Measurements from ENCODE around the gene NFAT5. TPM values are rescaled to one million over a fixed set of nuclear protein-coding genes. Genes with fewer than 3 reads are reported as not detected.
A peak's percentile ranks its signal among the peaks of the same experiment; 100 is the strongest.
"Not testable (repeated sequence)": the region's sequence is repeated elsewhere in the genome, so short reads cannot be mapped to it uniquely, and the experiment has no call there.

Gene NFAT5
- total RNA-seq, 1 donor from 2014 or later: 56.7 TPM

DNA sequence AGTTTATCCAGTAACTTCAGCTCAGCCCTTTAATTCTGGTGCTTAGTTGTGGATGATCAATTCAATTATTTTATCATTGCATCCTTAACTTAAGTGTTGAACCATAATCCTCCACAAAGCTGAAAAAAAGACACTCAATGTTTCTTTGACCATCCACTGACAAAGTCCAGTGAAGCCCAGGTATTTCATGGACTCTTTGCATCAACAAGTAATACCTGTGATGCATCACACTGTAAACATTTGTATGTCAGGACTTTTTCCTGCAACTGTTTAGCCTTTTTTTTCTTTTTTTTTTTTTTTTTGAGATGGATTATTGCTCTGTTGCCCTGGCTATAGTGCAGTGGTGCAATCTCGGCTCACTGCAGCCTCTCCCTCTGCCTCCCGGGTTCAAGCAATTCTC is 6.6 kb upstream of the NFAT5 start:
- no peak for ATAC-seq
- TF ChIP-seq, protein P1, sequence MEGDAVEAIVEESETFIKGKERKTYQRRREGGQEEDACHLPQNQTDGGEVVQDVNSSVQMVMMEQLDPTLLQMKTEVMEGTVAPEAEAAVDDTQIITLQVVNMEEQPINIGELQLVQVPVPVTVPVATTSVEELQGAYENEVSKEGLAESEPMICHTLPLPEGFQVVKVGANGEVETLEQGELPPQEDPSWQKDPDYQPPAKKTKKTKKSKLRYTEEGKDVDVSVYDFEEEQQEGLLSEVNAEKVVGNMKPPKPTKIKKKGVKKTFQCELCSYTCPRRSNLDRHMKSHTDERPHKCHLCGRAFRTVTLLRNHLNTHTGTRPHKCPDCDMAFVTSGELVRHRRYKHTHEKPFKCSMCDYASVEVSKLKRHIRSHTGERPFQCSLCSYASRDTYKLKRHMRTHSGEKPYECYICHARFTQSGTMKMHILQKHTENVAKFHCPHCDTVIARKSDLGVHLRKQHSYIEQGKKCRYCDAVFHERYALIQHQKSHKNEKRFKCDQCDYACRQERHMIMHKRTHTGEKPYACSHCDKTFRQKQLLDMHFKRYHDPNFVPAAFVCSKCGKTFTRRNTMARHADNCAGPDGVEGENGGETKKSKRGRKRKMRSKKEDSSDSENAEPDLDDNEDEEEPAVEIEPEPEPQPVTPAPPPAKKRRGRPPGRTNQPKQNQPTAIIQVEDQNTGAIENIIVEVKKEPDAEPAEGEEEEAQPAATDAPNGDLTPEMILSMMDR (IDR thresholded peaks at IDR 0.05): no peak
- Histone ChIP-seq H3K27me3 (ENCODE audit: low read depth) (no peaks in the 10 kb centered on the region), H3K4me3 (no peak overlapping the region), H3K27ac (no peak overlapping the region), H3K9me3 (no peaks in the 10 kb centered on the region), H3K4me1 (peaks cover 11% of the 10 kb centered on the region), H3K36me3 (no peaks in the 10 kb centered on the region)
- intact Hi-C loops (cut with DNase I): no loop called here
- DNase-seq: no peak

DNA sequence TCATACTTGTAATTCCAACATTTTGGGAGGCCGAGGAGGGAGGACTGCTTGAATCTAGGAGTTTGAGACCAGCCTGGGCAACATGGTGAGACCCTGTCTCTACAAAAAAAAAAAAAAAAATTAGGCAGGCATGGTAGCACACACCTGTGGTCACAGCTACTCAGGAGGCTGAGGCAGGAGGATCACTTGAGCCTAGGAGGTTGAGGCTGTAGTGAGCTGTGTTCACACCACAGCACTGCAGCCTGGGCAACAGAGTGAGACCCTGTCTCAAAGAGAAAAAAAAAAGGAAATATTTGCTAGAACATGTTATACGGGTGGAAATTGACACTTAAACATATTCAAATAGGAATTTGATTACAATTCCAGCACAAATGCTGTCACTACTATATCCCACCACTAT is 4.4 kb upstream of the NFAT5 start:
- H3K4me3 ChIP-seq; H3K9me3 ChIP-seq; DNase-seq; H3K27me3 ChIP-seq (ENCODE audit: low read depth); H3K36me3 ChIP-seq; H3K27ac ChIP-seq; intact Hi-C loops (cut with DNase I); ATAC-seq: not testable (repeated sequence)
- peaks cover 19% of the 10 kb centered on the region for H3K4me1 ChIP-seq

DNA sequence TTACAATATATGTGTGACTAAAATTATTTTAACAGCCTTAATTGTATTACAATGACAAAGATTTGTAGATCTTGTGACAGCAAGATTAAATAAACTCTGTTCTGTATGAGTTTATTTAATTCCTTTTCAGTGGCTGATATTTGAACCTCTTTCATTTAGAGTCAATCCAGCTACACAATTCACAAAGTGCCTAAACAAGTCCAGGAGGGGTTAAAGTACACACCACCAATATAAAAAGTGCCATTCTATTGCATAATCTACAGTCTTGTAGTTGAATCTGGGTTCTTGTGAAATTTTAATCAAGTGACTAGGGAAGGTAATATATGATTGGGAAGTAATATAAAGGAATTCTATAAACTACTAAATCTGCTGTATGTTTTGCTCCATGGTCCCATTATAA is 3.9 kb upstream of the NFAT5 start:
- intact Hi-C loops (cut with DNase I): no loop called here
- Histone ChIP-seq H3K9me3 (no peaks in the 10 kb centered on the region), H3K27me3 (ENCODE audit: low read depth) (no peaks in the 10 kb centered on the region), H3K27ac (no peak overlapping the region), H3K4me3 (no peak overlapping the region), H3K36me3 (no peaks in the 10 kb centered on the region), H3K4me1 (peaks cover 19% of the 10 kb centered on the region)
- TF ChIP-seq, protein P1 (IDR thresholded peaks at IDR 0.05): no peak
- DNase-seq (no peak), ATAC-seq (no peak)

DNA sequence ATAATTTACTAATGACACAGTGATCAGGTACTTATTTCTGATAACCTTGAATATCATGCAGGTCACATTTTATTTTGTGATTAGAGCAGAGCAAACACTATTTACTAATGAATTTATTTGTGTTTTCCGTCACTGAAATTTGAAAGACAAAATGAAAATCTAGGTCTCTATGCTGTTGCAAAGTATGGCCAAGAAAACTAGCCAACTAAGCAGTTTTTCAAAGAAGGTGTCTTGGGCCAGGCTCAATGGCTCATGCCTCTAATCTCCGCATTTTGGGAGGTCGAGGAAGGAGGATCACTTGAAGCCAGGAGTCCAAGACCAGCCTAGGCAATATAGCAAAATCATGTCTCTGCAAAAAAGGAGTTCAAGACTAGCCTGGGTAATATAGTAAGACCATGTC is 3.0 kb upstream of the NFAT5 start:
- H3K4me3 ChIP-seq: no peak overlapping the region
- no peaks in the 10 kb centered on the region for H3K36me3 ChIP-seq
- peaks cover 27% of the 10 kb centered on the region for H3K4me1 ChIP-seq
- intact Hi-C loops (cut with DNase I): no loop called here
- no peaks in the 10 kb centered on the region for H3K9me3 ChIP-seq
- H3K27me3 ChIP-seq (ENCODE audit: low read depth): no peaks in the 10 kb centered on the region
- H3K27ac ChIP-seq: no peak overlapping the region
- DNase-seq (no peak), ATAC-seq (no peak)
- TF ChIP-seq, protein P1 (IDR thresholded peaks at IDR 0.05): no peak

DNA sequence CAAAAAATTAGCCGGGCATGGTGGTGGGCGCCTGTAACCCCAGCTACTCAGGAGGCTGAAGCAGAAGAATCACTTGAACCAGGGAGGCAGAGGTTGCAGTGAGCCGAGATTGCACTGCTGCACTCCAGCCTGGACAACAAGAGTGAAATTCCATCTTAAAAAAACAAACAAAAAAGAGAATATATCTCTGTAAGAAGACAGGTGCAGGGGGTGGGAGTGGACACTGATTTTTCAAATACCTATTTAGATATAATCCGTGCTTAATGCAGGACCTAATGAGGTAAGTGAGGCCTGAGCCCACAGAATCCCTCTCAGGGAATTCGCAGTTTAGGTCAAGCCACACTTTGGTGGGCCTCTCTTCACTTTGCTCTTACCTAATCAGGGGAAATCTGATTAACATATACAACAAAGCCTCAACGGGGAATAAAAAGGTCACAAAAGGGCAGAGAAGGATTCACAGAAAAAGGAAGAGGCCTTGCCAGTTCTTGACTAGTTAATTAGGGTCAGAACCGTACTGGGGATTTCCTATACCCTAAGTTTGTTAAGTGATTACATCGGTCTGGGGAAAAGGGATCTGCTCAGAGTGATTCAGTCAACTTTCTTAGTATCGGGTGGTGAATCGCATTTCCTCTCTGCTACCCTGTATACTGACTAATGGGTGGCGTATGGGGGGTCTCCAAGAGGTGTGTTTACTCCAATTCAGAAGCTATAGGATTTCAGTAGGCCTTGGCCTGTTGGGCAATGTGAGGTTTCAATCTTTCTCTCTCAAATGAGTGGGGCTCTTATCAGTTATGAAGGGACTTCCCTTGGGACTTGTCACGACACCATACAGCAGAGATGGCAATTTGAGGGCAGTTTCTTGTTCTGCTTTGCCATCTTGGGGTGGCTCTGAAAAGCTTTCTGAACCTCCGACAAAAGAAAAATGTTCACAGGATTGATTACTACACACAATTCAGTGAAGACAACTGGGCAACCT is 1.9 kb upstream of the NFAT5 start:
- H3K36me3 ChIP-seq: no peaks in the 10 kb centered on the region
- no peaks in the 10 kb centered on the region for H3K9me3 ChIP-seq
- intact Hi-C loops (cut with DNase I): no loop called here
- no peaks in the 10 kb centered on the region for H3K27me3 ChIP-seq (ENCODE audit: low read depth)
- DNase-seq (no peak), ATAC-seq (no peak)
- TF ChIP-seq, protein P1 (IDR thresholded peaks at IDR 0.05): no peak
- H3K4me3 ChIP-seq: peak overlapping the region; percentile 88
- H3K27ac ChIP-seq: peak overlapping the region; percentile 97
- peaks cover 38% of the 10 kb centered on the region for H3K4me1 ChIP-seq

All from lower lobe of right lung (tissue), 2 donors.